SK-N-SH (cell line): ENCODE data around the gene BDNF. TPM values are rescaled to one million over a fixed set of nuclear protein-coding genes. Genes with fewer than 3 reads are reported as not detected.
A peak's percentile ranks its signal among the peaks of the same experiment; 100 is the strongest.

ENCODE experiments used
- CTCF ChIA-PET: fragments of 300-600, 350-600 bp; formaldehyde crosslinking; extraction: SDS; loops from one replicate; lab custom pipeline; 2021; lab: Yijun Ruan, JAX
- POLR2A ChIA-PET: fragments of 350-600 bp; sonication (Branson Sonifier 250); formaldehyde crosslinking; extraction: SDS; loops from one replicate; lab custom pipeline; 2020; ENCODE audit warnings: antibody characterized with exemption, inconsistent platforms; lab: Yijun Ruan, JAX
- DNase-seq: peaks from one replicate; pipeline ENCODE4 v3.0.0; 2012
- H2AFZ ChIP-seq: fragments of 200-600 bp; sonication (generic); 2 replicates; pipeline ENCODE4 v1.8.1; 2016; ENCODE audit warnings: antibody characterized with exemption, mild to moderate bottlenecking, low read depth
- H3F3A ChIP-seq: fragments of 200-600 bp; sonication (generic); replicated peaks from 2 replicates; pipeline ENCODE3; 2016; ENCODE audit warnings: antibody characterized with exemption, mild to moderate bottlenecking; ENCODE audit not compliant: insufficient read depth
- H3K27ac ChIP-seq, 2 experiments: fragments of 200-500 bp in 1 of 2; fragments of 200-600 bp in 1 of 2; sonication (Bioruptor generic) in 1 of 2; sonication (generic), shearing (Covaris generic) in 1 of 2; 2 replicates each; pipeline versions ENCODE4 v1.5.1 to v1.6.1; 2014 to 2016; ENCODE audit warnings: low read depth in 2 of 2, inconsistent platforms in 1 of 2, low read length in 1 of 2, mild to moderate bottlenecking in 1 of 2, mixed read lengths in 1 of 2
- H3K27me3 ChIP-seq: fragments of 200-600 bp; sonication (generic), shearing (Covaris generic); 2 replicates; pipeline ENCODE4 v1.6.1; 2016; ENCODE audit warnings: mixed run types; ENCODE audit not compliant: insufficient read depth
- H3K36me3 ChIP-seq, 2 experiments: fragments of 200-500 bp in 1 of 2; fragments of 200-600 bp in 1 of 2; sonication (Bioruptor generic) in 1 of 2; sonication (generic) in 1 of 2; replicated peaks in 1 of 2; 2 replicates each; pipeline versions ENCODE3 to v1.5.1; 2014 to 2016; ENCODE audit warnings: low read length in 1 of 2, mild to moderate bottlenecking in 1 of 2; ENCODE audit not compliant: insufficient read depth in 2 of 2, control insufficient read depth in 1 of 2
- H3K4me1 ChIP-seq, 2 experiments: fragments of 200-500 bp in 1 of 2; fragments of 200-600 bp in 1 of 2; sonication (Bioruptor generic) in 1 of 2; sonication (generic), shearing (Covaris generic) in 1 of 2; 2 replicates each; pipeline versions ENCODE4 v1.5.1 to v1.6.1; 2014 to 2016; ENCODE audit warnings: low read depth in 1 of 2, low read length in 1 of 2, mixed run types in 1 of 2; ENCODE audit not compliant: insufficient read depth in 2 of 2, control insufficient read depth in 1 of 2
- H3K4me2 ChIP-seq: fragments of 200-600 bp; sonication (generic), shearing (Covaris generic); 2 replicates; pipeline ENCODE4 v1.6.1; 2017; ENCODE audit warnings: mixed run types
- H3K4me3 ChIP-seq, 2 experiments: fragments of 200-500 bp in 1 of 2; fragments of 200-600 bp in 1 of 2; sonication (Bioruptor generic) in 1 of 2; sonication (generic), shearing (Covaris generic) in 1 of 2; 2 replicates each; pipeline versions ENCODE4 v1.5.1 to v1.8.1; 2014 to 2016; ENCODE audit warnings: low read depth in 2 of 2, inconsistent platforms in 1 of 2, low read length in 1 of 2, mild to moderate bottlenecking in 1 of 2, mixed read lengths in 1 of 2, moderate library complexity in 1 of 2
- H3K79me2 ChIP-seq: fragments of 200-600 bp; sonication (generic); 2 replicates; pipeline ENCODE4 v1.8.1; 2017; ENCODE audit warnings: mild to moderate bottlenecking; ENCODE audit not compliant: insufficient read depth
- H3K9ac ChIP-seq: fragments of 200-600 bp; sonication (generic); 2 replicates; pipeline ENCODE4 v1.6.1; 2017; ENCODE audit warnings: mixed run types
- H3K9me2 ChIP-seq: fragments of 200-600 bp; sonication (generic); 2 replicates; pipeline ENCODE4 v1.6.1; 2017; ENCODE audit warnings: mixed run types
- H3K9me3 ChIP-seq: fragments of 200-600 bp; sonication (generic); 2 replicates; pipeline ENCODE4 v1.6.1; 2017; ENCODE audit warnings: mixed run types, mild to moderate bottlenecking, moderate library complexity
- H4K20me1 ChIP-seq: fragments of 200-600 bp; sonication (generic); 2 replicates; pipeline ENCODE4 v1.6.1; 2017; ENCODE audit warnings: mild to moderate bottlenecking, mixed run types; ENCODE audit not compliant: insufficient read depth
- CTCF ChIP-seq: fragments of 200-600 bp; sonication (generic); IDR thresholded peaks from 2 replicates; pipeline ENCODE4 v1.6.1; 2017; ENCODE audit warnings: antibody characterized with exemption, mild to moderate bottlenecking, moderate library complexity
- ELF1 ChIP-seq: IDR thresholded peaks from 2 replicates; pipeline ENCODE4 v1.4.0; 2012
- EP300 ChIP-seq, 2 experiments: IDR thresholded peaks; 2 replicates each; pipeline versions ENCODE4 v1.4.0 to v1.6.1; 2012; ENCODE audit warnings: borderline replicate concordance in 1 of 2, low read depth in 1 of 2, low read length in 1 of 2
- EZH2phosphoT487 ChIP-seq: fragments of 200-600 bp; sonication (generic); IDR thresholded peaks from 2 replicates; pipeline ENCODE4 v1.6.1; 2017; ENCODE audit warnings: low read depth, mixed run types, mild to moderate bottlenecking, antibody characterized with exemption, moderate library complexity, borderline replicate concordance
- FOSL2 ChIP-seq: IDR thresholded peaks from 2 replicates; pipeline ENCODE4 v1.4.0; 2012; ENCODE audit warnings: low read depth, mild to moderate bottlenecking, moderate library complexity, borderline replicate concordance
- FOXJ3 ChIP-seq: sonication (generic); formaldehyde crosslinking; IDR thresholded peaks from 2 replicates; pipeline ENCODE4 v1.5.1; 2020; ENCODE audit warnings: mild to moderate bottlenecking, missing genetic modification reagents
- FOXM1 ChIP-seq: IDR thresholded peaks from 2 replicates; pipeline ENCODE4 v1.4.0; 2012; ENCODE audit warnings: low read depth, mild to moderate bottlenecking
- GATA2 ChIP-seq: sonication (generic); formaldehyde crosslinking; IDR thresholded peaks from 2 replicates; pipeline ENCODE4 v1.5.0; 2020; ENCODE audit warnings: mild to moderate bottlenecking, missing genetic modification reagents
- IRF3 ChIP-seq: fragments of 150-350 bp; IDR thresholded peaks from 2 replicates; pipeline ENCODE4 v1.6.1; 2016; ENCODE audit warnings: mild to moderate bottlenecking, low read depth, low read length
- JUND ChIP-seq: IDR thresholded peaks from 2 replicates; pipeline ENCODE4 v1.4.0; 2012
- MAX ChIP-seq: IDR thresholded peaks from 2 replicates; pipeline ENCODE4 v1.4.0; 2012; ENCODE audit warnings: low read depth
- MEF2A ChIP-seq: IDR thresholded peaks from 2 replicates; pipeline ENCODE4 v1.4.0; 2012; ENCODE audit warnings: low read depth, borderline replicate concordance
- MXI1 ChIP-seq: IDR thresholded peaks from 2 replicates; pipeline ENCODE4 v1.6.1; 2012; ENCODE audit warnings: mild to moderate bottlenecking, low read depth, low read length, improper control_type of control experiment
- NFIC ChIP-seq: IDR thresholded peaks from 2 replicates; pipeline ENCODE4 v1.4.0; 2012; ENCODE audit warnings: borderline replicate concordance
- NRF1 ChIP-seq: IDR thresholded peaks from 2 replicates; pipeline ENCODE4 v1.6.1; 2012; ENCODE audit warnings: low read depth, mild to moderate bottlenecking, low read length
- POLR2AphosphoS5 ChIP-seq: IDR thresholded peaks from 2 replicates; pipeline ENCODE4 v1.6.1; 2012; ENCODE audit warnings: low read depth, low read length
- RAD21 ChIP-seq: IDR thresholded peaks from 2 replicates; pipeline ENCODE4 v1.6.1; 2012; ENCODE audit warnings: mild to moderate bottlenecking, low read length
- RCOR1 ChIP-seq: fragments of 150-350 bp; IDR thresholded peaks from 2 replicates; pipeline ENCODE4 v1.6.1; 2017; ENCODE audit warnings: antibody characterized with exemption, low read length
- REST ChIP-seq: IDR thresholded peaks from 2 replicates; pipeline ENCODE4 v1.6.1; 2012; ENCODE audit warnings: mild to moderate bottlenecking, low read depth, low read length, moderate library complexity
- RFX5 ChIP-seq: IDR thresholded peaks from 2 replicates; pipeline ENCODE4 v1.6.1; 2012; ENCODE audit warnings: mild to moderate bottlenecking, improper control_type of control experiment, low read length
- RXRA ChIP-seq: IDR thresholded peaks from 2 replicates; pipeline ENCODE4 v1.4.0; 2012; ENCODE audit warnings: low read depth, mild to moderate bottlenecking, borderline replicate concordance
- SIN3A ChIP-seq: IDR thresholded peaks from 2 replicates; pipeline ENCODE4 v1.6.1; 2012; ENCODE audit warnings: low read depth, mild to moderate bottlenecking, low read length, moderate library complexity, borderline replicate concordance
- SMC3 ChIP-seq: IDR thresholded peaks from 2 replicates; pipeline ENCODE4 v1.6.1; 2012; ENCODE audit warnings: low read depth, low read length, improper control_type of control experiment
- TAF1 ChIP-seq: IDR thresholded peaks from 2 replicates; pipeline ENCODE4 v1.6.1; 2012; ENCODE audit warnings: low read depth, mild to moderate bottlenecking, low read length, moderate library complexity, borderline replicate concordance
- TCF12 ChIP-seq: IDR thresholded peaks from 2 replicates; pipeline ENCODE4 v1.4.0; 2012
- TEAD4 ChIP-seq: IDR thresholded peaks from 2 replicates; pipeline ENCODE4 v1.4.0; 2012; ENCODE audit warnings: mild to moderate bottlenecking, borderline replicate concordance; ENCODE audit not compliant: insufficient read depth
- USF1 ChIP-seq: IDR thresholded peaks from 2 replicates; pipeline ENCODE4 v1.4.0; 2012; ENCODE audit warnings: low read depth, borderline replicate concordance
- YY1 ChIP-seq: IDR thresholded peaks from 2 replicates; pipeline ENCODE4 v1.4.0; 2012; ENCODE audit warnings: low read depth, mild to moderate bottlenecking
- WGBS: methylation state at CpG from one replicate; pipeline ENCODE4 v1.1.6; 2017; ENCODE audit warnings: low lambda C conversion rate; 5-methylcytosine and 5-hydroxymethylcytosine counted together
- polyA plus RNA-seq, 3 experiments: library from polyadenylated mRNA; depleted of rRNA; stranded (reverse); fragments of >200 nt; gene quantifications; 2 replicates each; pipeline ENCODE4 v1.2.3, GENCODE V29; 2012

BDNF gene
- polyA plus RNA-seq, 1 of the 3 experiments (the other 2 are of a cell fraction), result 21.3 TPM

- H2AFZ ChIP-seq, result no peak overlapping the region
- DNase-seq, result peak; percentile 45
- H3K79me2 ChIP-seq, result peaks cover 97% of the 10 kb centered on the region
- H3K4me2 ChIP-seq, result no peak overlapping the region
- no peaks in the 10 kb centered on the region for H3F3A ChIP-seq
- H3K27me3 ChIP-seq, result no peaks in the 10 kb centered on the region
- H4K20me1 ChIP-seq, result peaks cover 85% of the 10 kb centered on the region
- ChIA-PET POLR2A (no interaction called here), CTCF (interaction anchor here (1.0 to 1.5 kb wide), 3 partner anchors 14 to 27 kb away, joined by 3 read pairs; no protein-coding TSS in a partner anchor)
- H3K9ac ChIP-seq, result no peak overlapping the region
- H3K4me3 ChIP-seq, result no peak overlapping the region
- H3K36me3 ChIP-seq, result peaks cover 0 to 28% of the 10 kb centered on the region in 2 experiments
- H3K9me3 ChIP-seq, result no peaks in the 10 kb centered on the region
- 58% methylated on average over 6 of the region's 6 CpGs for WGBS
- H3K4me1 ChIP-seq, result peaks cover 0 to 19% of the 10 kb centered on the region in 2 experiments; a peak in 2 of 4 replicates
- H3K27ac ChIP-seq, result peak overlapping the region in 1 of 2 experiments; percentile 87; a peak in 2 of 4 replicates
- H3K9me2 ChIP-seq, result no peaks in the 10 kb centered on the region
- TF ChIP-seq RFX5, result no peak
- TF ChIP-seq FOXM1, result no peak
- no peak for TF ChIP-seq MEF2A
- TF ChIP-seq TCF12, result peak; percentile 27; the same call in 1 of the 2 replicates
- no peak for TF ChIP-seq TAF1
- no peak for TF ChIP-seq ELF1
- TF ChIP-seq SIN3A, result no peak
- TF ChIP-seq EP300 (IDR thresholded peaks at IDR 0.05; ENCODE audit: borderline replicate concordance in 1 of 2, low read depth in 1 of 2, low read length in 1 of 2), result peak in 1 of 2 experiments; percentile 78; a peak in 2 of 4 replicates
- no peak for TF ChIP-seq IRF3
- TF ChIP-seq EZH2phosphoT487, result no peak
- TF ChIP-seq MAX, result no peak
- TF ChIP-seq RXRA, result no peak
- TF ChIP-seq FOXJ3 (CRISPR knock-in tag), result 0 out of 2 replicates have a peak, but pooled peaks have one; percentile 36
- no peak for TF ChIP-seq RAD21
- TF ChIP-seq POLR2AphosphoS5, result no peak
- no peak for TF ChIP-seq NFIC
- peak; percentile 32; the same call in 1 of the 2 replicates for TF ChIP-seq GATA2 (CRISPR knock-in tag)
- TF ChIP-seq SMC3, result no peak
- TF ChIP-seq MXI1, result peak; percentile 59; the same call in 1 of the 2 replicates
- TF ChIP-seq USF1, result no peak
- no peak for TF ChIP-seq JUND
- TF ChIP-seq RCOR1, result no peak; the same call in 1 of the 2 replicates
- TF ChIP-seq REST, result no peak
- no peak for TF ChIP-seq FOSL2
- no peak for TF ChIP-seq NRF1
- no peak for TF ChIP-seq TEAD4
- TF ChIP-seq YY1, result no peak
- no peak for TF ChIP-seq CTCF
Measured at GRCh38 chr11:27673979-27674663, 26.1 kb downstream of the BDNF start.
